ENCODE data around the gene CARD11.

GRCh38 chr7:3092468-3092867, 48.8 kb upstream of the CARD11 start:
- TF ChIP-seq CTCF (conservative IDR thresholded peaks at IDR 0.05) (no peak), ZFX (IDR thresholded peaks at IDR 0.05) (no peak)
